CD4-positive, alpha-beta T cell (primary cell): Measurements from ENCODE around the gene KCNN4. TPM values are rescaled to one million over a fixed set of nuclear protein-coding genes. Genes with fewer than 3 reads are reported as not detected.
A peak's percentile ranks its signal among the peaks of the same experiment; 100 is the strongest.

Experiments used
- ATAC-seq: fragments of 200-7000 bp; cut with Tn5 transposase; one replicate; pipeline ENCODE4 v1.10.0; 2022; ENCODE audit warnings: mild to moderate bottlenecking; ENCODE audit not compliant: poor library complexity
- CTCF ChIA-PET: fragments of 350-600 bp; sonication (Branson Sonifier 250); formaldehyde crosslinking; loops from one replicate; lab custom pipeline; 2021; ENCODE audit warnings: antibody characterized with exemption, inconsistent platforms; lab: Charles Lee
- POLR2A ChIA-PET: fragments of 350-600 bp; sonication (Branson Sonifier 250); formaldehyde crosslinking; loops from one replicate; lab custom pipeline; 2021; ENCODE audit warnings: antibody characterized with exemption, inconsistent platforms; lab: Charles Lee
- DNase-seq, 14 experiments: peaks; one replicate each; pipeline ENCODE4 v3.0.0-alpha.2; 2013 to 2020; ENCODE audit warnings: mixed read lengths in 2 of 14
- H3K27ac ChIP-seq, 2 donors: one replicate each; pipeline versions ENCODE4 v1.5.1 to v1.7.0; 2013; ENCODE audit warnings: low read length in 2 of 2, low read depth in 1 of 2, mild to moderate bottlenecking in 1 of 2
- H3K27me3 ChIP-seq, 2 experiments: 1 replicate in 1 of 2; 2 replicates in 1 of 2; pipeline versions ENCODE4 v1.6.1 to v1.7.0; 2013; ENCODE audit warnings: low read length in 2 of 2, control low read depth in 1 of 2, mild to moderate bottlenecking in 1 of 2, moderate library complexity in 1 of 2; ENCODE audit not compliant: insufficient read depth in 2 of 2, control insufficient read depth in 1 of 2
- H3K36me3 ChIP-seq: one replicate; pipeline ENCODE4 v1.6.1; 2013; ENCODE audit warnings: low read length, control low read depth; ENCODE audit not compliant: insufficient read depth
- H3K4me1 ChIP-seq: one replicate; pipeline ENCODE4 v1.6.1; 2013; ENCODE audit warnings: low read length, control low read depth; ENCODE audit not compliant: insufficient read depth
- H3K4me3 ChIP-seq: one replicate; pipeline ENCODE4 v1.5.1; 2013; ENCODE audit warnings: mild to moderate bottlenecking, low read length, moderate library complexity
- H3K9me3 ChIP-seq, 2 experiments: 1 replicate in 1 of 2; 2 replicates in 1 of 2; pipeline versions ENCODE4 v1.6.1 to v1.7.0; 2013; ENCODE audit warnings: low read length in 2 of 2, mild to moderate bottlenecking in 2 of 2, control low read depth in 1 of 2, moderate library complexity in 1 of 2; ENCODE audit not compliant: control insufficient read depth in 1 of 2, insufficient read depth in 1 of 2
- H3K27ac Mint-ChIP-seq: one replicate; pipeline ENCODE4 v1.8.0; 2020; ENCODE audit warnings: mixed read lengths
- H3K27me3 Mint-ChIP-seq: one replicate; pipeline ENCODE4 v1.8.0; 2021; ENCODE audit warnings: mixed read lengths
- H3K36me3 Mint-ChIP-seq: one replicate; pipeline ENCODE4 v1.8.0; 2021; ENCODE audit warnings: low read depth, mixed read lengths
- H3K4me1 Mint-ChIP-seq: one replicate; pipeline ENCODE4 v1.8.0; 2021; ENCODE audit warnings: low read depth, mixed read lengths
- H3K4me3 Mint-ChIP-seq: one replicate; pipeline ENCODE4 v1.8.0; 2020; ENCODE audit warnings: mild to moderate bottlenecking, mixed read lengths
- H3K9me3 Mint-ChIP-seq: one replicate; pipeline ENCODE4 v1.8.0; 2020; ENCODE audit warnings: mixed read lengths
- intact Hi-C, 2 experiments: fragments of 100-400 bp; cut with DNase I in 1 of 2; cut with micrococcal nuclease in 1 of 2; formaldehyde crosslinking; loops; one replicate each; pipeline versions ENCODE4 v1.15.1 to v1.9.0; 2023 to 2025; cut with DNase I, micrococcal nuclease
- total RNA-seq, 174 experiments: library from RNA in 2 of 174; stranded (reverse) in 2 of 174; gene quantifications; one replicate each; pipeline ENCODE4 v1.2.3 and lab custom pipeline; 2021 to 2026
- TF ChIP-seq, protein P1 (sequence below): fragments of 200-600 bp; IDR thresholded peaks from one replicate; pipeline ENCODE4 v1.8.0; 2022; ENCODE audit warnings: antibody characterized with exemption, mild to moderate bottlenecking

KCNN4 gene
- total RNA-seq, 2 experiments from 2014 or later: 9.7 to 10.4 TPM

DNA sequence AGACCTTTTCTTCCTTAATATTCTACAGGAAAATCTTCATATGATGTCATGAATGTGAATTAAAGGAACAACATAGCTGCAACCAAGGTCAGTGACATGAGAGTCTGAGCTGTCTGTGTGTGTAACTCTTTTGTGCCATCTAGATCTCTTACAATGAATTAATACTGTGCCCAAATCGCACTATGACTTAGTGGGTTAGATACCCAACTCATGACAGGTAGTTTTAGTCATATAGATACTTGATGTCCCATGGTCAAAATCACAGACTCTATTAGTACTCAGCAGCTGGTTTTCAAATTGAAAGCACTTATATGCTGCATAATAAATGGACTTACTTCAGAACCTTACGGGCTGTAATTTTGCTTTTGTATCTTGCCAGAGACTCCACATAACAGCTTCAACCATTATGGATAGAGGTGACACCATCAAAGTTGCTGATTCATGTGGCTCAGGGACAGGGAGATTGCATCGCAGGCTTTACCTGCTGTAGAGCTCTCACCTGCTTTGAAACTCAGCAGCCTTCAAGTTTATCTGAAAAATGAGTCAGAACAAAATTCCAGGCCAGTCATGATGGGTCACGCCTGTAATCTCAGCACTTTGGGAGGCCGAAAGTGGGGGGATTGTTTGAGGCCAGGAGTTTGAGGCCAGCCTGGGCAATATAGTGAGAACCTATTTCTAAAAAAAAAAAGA lies 34.0 kb upstream of the KCNN4 start:
- Histone ChIP-seq H3K9me3 (no peaks in the 10 kb centered on the region), H3K36me3 (no peaks in the 10 kb centered on the region), H3K27ac (no peak overlapping the region), H3K4me3 (no peak overlapping the region), H3K4me1 (peaks cover 9% of the 10 kb centered on the region), H3K27me3 (peaks cover 7% of the 10 kb centered on the region in 2 experiments)
- ChIA-PET POLR2A (interaction anchor here (0.6 kb wide), 1 partner anchor 174 kb away, joined by 3 read pairs; no protein-coding TSS in a partner anchor), CTCF (interaction anchor here (1.3 kb wide), 1 partner anchor 69 kb away, joined by 5 read pairs; no protein-coding TSS in a partner anchor)
- DNase-seq (no peak), ATAC-seq (no peak)
- H3K36me3 Mint-ChIP-seq: no peaks in the 10 kb centered on the region
- TF ChIP-seq, protein P1, sequence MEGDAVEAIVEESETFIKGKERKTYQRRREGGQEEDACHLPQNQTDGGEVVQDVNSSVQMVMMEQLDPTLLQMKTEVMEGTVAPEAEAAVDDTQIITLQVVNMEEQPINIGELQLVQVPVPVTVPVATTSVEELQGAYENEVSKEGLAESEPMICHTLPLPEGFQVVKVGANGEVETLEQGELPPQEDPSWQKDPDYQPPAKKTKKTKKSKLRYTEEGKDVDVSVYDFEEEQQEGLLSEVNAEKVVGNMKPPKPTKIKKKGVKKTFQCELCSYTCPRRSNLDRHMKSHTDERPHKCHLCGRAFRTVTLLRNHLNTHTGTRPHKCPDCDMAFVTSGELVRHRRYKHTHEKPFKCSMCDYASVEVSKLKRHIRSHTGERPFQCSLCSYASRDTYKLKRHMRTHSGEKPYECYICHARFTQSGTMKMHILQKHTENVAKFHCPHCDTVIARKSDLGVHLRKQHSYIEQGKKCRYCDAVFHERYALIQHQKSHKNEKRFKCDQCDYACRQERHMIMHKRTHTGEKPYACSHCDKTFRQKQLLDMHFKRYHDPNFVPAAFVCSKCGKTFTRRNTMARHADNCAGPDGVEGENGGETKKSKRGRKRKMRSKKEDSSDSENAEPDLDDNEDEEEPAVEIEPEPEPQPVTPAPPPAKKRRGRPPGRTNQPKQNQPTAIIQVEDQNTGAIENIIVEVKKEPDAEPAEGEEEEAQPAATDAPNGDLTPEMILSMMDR: no peak
- H3K9me3 Mint-ChIP-seq: no peaks in the 10 kb centered on the region
- H3K4me1 Mint-ChIP-seq: no peaks in the 10 kb centered on the region
- H3K27ac Mint-ChIP-seq: no peak overlapping the region
- no peak overlapping the region for H3K4me3 Mint-ChIP-seq
- intact Hi-C loops: no loop called here
- peaks cover 36% of the 10 kb centered on the region for H3K27me3 Mint-ChIP-seq

DNA sequence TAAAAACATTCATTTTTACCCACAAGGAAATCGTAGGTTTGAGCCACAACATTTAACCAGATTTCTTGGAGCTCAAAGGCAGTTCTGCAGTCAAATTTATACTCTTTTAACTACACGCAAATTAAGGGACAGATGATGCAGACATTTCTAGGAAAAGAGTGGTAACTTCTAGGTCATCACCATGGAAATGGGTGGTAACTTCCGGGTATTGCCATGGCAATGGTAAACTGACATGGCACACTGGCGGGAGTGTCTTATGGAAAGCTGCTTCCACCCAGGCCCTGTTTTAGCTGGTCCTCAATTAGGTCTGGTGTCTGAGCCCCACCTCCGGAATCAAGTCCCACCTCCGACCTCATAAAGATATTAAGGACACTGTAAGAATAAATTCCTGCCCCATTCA lies 31.9 kb upstream of the KCNN4 start:
- H3K4me3 ChIP-seq: no peak overlapping the region
- ChIA-PET POLR2A (no interaction called here), CTCF (interaction anchor here (2.3 kb wide), 1 partner anchor 68 kb away, joined by 6 read pairs; no protein-coding TSS in a partner anchor)
- no peaks in the 10 kb centered on the region for H3K36me3 ChIP-seq
- peaks cover 8% of the 10 kb centered on the region for H3K4me1 ChIP-seq
- intact Hi-C loops: no loop called here
- no peaks in the 10 kb centered on the region for H3K4me1 Mint-ChIP-seq
- peak in 1 of 14 experiments; percentile 49 for DNase-seq
- H3K27ac ChIP-seq: no peak overlapping the region
- TF ChIP-seq, protein P1: no peak
- H3K36me3 Mint-ChIP-seq: no peaks in the 10 kb centered on the region
- no peaks in the 10 kb centered on the region for H3K9me3 ChIP-seq
- no peak overlapping the region for H3K4me3 Mint-ChIP-seq
- no peak overlapping the region for H3K27ac Mint-ChIP-seq
- peaks cover 28% of the 10 kb centered on the region for H3K27me3 Mint-ChIP-seq
- no peaks in the 10 kb centered on the region for H3K9me3 Mint-ChIP-seq
- no peak for ATAC-seq
- no peaks in the 10 kb centered on the region for H3K27me3 ChIP-seq

DNA sequence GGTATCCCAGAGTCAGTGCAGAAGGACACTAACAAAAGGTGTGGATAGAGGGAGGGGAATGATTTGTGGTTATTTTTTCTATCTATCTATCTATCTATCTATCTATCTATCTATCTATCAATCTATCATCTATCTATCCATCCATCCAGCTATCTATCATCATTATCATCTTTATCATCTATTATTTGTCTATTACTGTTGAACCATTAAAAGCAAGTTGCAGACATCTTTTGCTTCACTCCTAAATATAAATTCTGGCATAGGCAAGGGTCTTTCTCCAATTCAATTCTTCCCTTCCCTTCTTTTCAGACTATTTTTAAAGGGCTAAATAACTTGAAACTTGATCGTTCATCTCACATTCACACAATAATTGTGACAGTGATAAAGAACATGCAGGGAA lies 31.5 kb upstream of the KCNN4 start:
- no peaks in the 10 kb centered on the region for H3K9me3 Mint-ChIP-seq
- H3K4me3 ChIP-seq: no peak overlapping the region
- peaks cover 8% of the 10 kb centered on the region for H3K4me1 ChIP-seq
- TF ChIP-seq, protein P1: no peak
- CTCF ChIA-PET: interaction anchor here (2.3 kb wide), 1 partner anchor 67 kb away, joined by 6 read pairs; no protein-coding TSS in a partner anchor
- ATAC-seq: no peak
- no peaks in the 10 kb centered on the region for H3K36me3 ChIP-seq
- H3K27me3 Mint-ChIP-seq: peaks cover 31% of the 10 kb centered on the region
- no peak for DNase-seq
- intact Hi-C loops: no loop called here
- H3K27ac Mint-ChIP-seq: no peak overlapping the region
- H3K4me1 Mint-ChIP-seq: no peaks in the 10 kb centered on the region
- POLR2A ChIA-PET: no interaction called here
- H3K27me3 ChIP-seq: no peaks in the 10 kb centered on the region
- H3K4me3 Mint-ChIP-seq: no peak overlapping the region
- no peak overlapping the region for H3K27ac ChIP-seq
- no peaks in the 10 kb centered on the region for H3K9me3 ChIP-seq
- no peaks in the 10 kb centered on the region for H3K36me3 Mint-ChIP-seq
